OCI-LY1 (cell line): ENCODE results near the gene AMBRA1.

Source experiments
- H2AFZ ChIP-seq: fragments of 200-600 bp; sonication (generic), shearing (Covaris generic); 2 replicates; pipeline ENCODE4 v1.6.0; 2014; ENCODE audit warnings: antibody characterized with exemption, mild to moderate bottlenecking, low read length
- H3F3A ChIP-seq: fragments of 200-600 bp; sonication (generic), shearing (Covaris generic); 2 replicates; pipeline ENCODE4 v1.6.0; 2014; ENCODE audit warnings: mild to moderate bottlenecking, antibody characterized with exemption, low read length, moderate library complexity; ENCODE audit not compliant: insufficient read depth
- H3K27ac ChIP-seq: fragments of 200-600 bp; sonication (generic); 2 replicates; pipeline ENCODE4 v1.5.1; 2014; ENCODE audit warnings: low read length, mixed run types, mild to moderate bottlenecking, low read depth; ENCODE audit not compliant: poor library complexity, severe bottlenecking
- H3K27me3 ChIP-seq: fragments of 200-600 bp; sonication (generic); 2 replicates; pipeline ENCODE4 v1.6.0; 2014; ENCODE audit warnings: antibody characterized with exemption, mild to moderate bottlenecking, low read length, moderate library complexity; ENCODE audit not compliant: insufficient read depth
- H3K36me3 ChIP-seq: fragments of 200-600 bp; sonication (generic); 2 replicates; pipeline ENCODE4 v1.6.1; 2014; ENCODE audit warnings: mild to moderate bottlenecking, antibody characterized with exemption, low read length, moderate library complexity, mixed read lengths; ENCODE audit not compliant: insufficient read depth
- H3K4me1 ChIP-seq: fragments of 200-600 bp; sonication (generic); 2 replicates; pipeline ENCODE4 v1.5.1; 2014; ENCODE audit warnings: mild to moderate bottlenecking, low read length, moderate library complexity; ENCODE audit not compliant: insufficient read depth, severe bottlenecking
- H3K4me2 ChIP-seq: fragments of 200-600 bp; sonication (generic), shearing (Covaris generic); 2 replicates; pipeline ENCODE4 v1.6.1; 2014; ENCODE audit warnings: low read length
- H3K4me3 ChIP-seq: fragments of 200-600 bp; sonication (generic); 2 replicates; pipeline ENCODE4 v1.5.1; 2014; ENCODE audit warnings: low read length, low read depth, mild to moderate bottlenecking, mixed read lengths; ENCODE audit not compliant: poor library complexity, severe bottlenecking
- H3K79me2 ChIP-seq: fragments of 200-600 bp; shearing (Covaris generic); 2 replicates; pipeline ENCODE4 v1.6.1; 2016; ENCODE audit warnings: mixed run types, low read length, mixed read lengths; ENCODE audit not compliant: insufficient read depth
- H3K9ac ChIP-seq: fragments of 200-600 bp; sonication (generic), shearing (Covaris generic); 2 replicates; pipeline ENCODE4 v1.6.1; 2014; ENCODE audit warnings: mild to moderate bottlenecking, low read length, mixed read lengths
- H3K9me2 ChIP-seq: fragments of 200-600 bp; sonication (generic), shearing (Covaris generic); 2 replicates; pipeline ENCODE4 v1.6.1; 2014; ENCODE audit warnings: low read depth, mild to moderate bottlenecking, low read length, mixed read lengths
- H3K9me3 ChIP-seq: fragments of 200-600 bp; shearing (Covaris generic); 2 replicates; pipeline ENCODE4 v1.6.1; 2014; ENCODE audit warnings: low read length, mixed read lengths
- H4K20me1 ChIP-seq: fragments of 200-600 bp; sonication (generic), shearing (Covaris generic); 2 replicates; pipeline ENCODE4 v1.6.0; 2016; ENCODE audit warnings: mild to moderate bottlenecking, low read length; ENCODE audit not compliant: insufficient read depth
- EZH2 ChIP-seq: fragments of 200-600 bp; sonication (generic), shearing (Covaris generic); IDR thresholded peaks from 2 replicates; pipeline ENCODE4 v1.8.0; 2017; ENCODE audit warnings: borderline replicate concordance, mixed run types, mild to moderate bottlenecking, antibody characterized with exemption, low read length, moderate library complexity, mixed read lengths
- TF ChIP-seq, protein P1 (sequence below): fragments of 200-600 bp; sonication (generic), shearing (Covaris generic); IDR thresholded peaks from 2 replicates; pipeline ENCODE4 v1.5.1; 2017; ENCODE audit warnings: mild to moderate bottlenecking, antibody characterized with exemption, low read length, moderate library complexity, mixed read lengths

The AMBRA1 gene

DNA sequence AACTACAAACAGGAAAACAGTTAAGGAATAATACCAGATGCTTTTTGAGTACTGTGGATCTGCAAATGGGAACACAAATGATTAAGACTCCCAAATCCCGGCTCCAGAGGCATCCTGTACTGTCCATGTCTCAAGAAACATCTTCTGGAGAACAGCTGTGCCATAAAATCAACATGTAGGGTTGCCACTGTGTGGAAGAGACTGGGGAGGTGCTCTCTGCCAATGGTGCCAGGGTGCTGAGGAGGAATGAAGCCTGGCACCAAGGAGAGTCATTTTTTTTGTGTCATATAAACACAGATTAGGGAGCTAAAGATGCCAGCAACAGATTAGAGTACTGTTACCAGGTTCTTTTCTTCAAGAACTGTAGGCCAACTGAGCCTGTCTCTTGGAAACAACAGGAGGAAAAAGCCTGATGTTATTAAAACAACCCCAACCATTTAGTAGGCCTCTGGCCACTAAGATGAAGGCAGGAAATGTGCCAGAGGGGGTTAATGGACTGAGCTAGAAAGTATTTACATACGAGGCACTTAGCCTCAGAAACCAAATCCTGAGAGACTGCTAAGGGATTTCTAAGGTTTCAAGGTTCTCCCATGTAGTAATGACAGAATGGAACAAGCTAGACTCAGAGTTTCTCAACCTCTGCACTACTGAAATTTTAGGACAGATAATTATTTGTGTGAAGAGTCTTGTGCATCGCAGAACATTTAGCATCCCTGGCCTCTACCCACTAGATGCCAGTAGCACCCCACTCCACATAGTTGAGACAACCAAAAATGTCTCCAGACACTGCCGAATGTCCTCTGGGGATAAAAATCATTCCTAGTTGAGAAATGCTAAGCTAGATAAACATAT is 147.7 kb downstream of the AMBRA1 start:
- TF ChIP-seq EZH2, result no peak
- TF ChIP-seq, protein P1, sequence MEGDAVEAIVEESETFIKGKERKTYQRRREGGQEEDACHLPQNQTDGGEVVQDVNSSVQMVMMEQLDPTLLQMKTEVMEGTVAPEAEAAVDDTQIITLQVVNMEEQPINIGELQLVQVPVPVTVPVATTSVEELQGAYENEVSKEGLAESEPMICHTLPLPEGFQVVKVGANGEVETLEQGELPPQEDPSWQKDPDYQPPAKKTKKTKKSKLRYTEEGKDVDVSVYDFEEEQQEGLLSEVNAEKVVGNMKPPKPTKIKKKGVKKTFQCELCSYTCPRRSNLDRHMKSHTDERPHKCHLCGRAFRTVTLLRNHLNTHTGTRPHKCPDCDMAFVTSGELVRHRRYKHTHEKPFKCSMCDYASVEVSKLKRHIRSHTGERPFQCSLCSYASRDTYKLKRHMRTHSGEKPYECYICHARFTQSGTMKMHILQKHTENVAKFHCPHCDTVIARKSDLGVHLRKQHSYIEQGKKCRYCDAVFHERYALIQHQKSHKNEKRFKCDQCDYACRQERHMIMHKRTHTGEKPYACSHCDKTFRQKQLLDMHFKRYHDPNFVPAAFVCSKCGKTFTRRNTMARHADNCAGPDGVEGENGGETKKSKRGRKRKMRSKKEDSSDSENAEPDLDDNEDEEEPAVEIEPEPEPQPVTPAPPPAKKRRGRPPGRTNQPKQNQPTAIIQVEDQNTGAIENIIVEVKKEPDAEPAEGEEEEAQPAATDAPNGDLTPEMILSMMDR, result no peak
- no peak overlapping the region for H3K9ac ChIP-seq
- H3K9me2 ChIP-seq, result no peaks in the 10 kb centered on the region
- H3K79me2 ChIP-seq, result 0 out of 2 replicates have a peak, but pooled peaks cover 5% of the 10 kb centered on the region
- no peaks in the 10 kb centered on the region for H4K20me1 ChIP-seq
- peaks cover 17% of the 10 kb centered on the region; the same call in 1 of the 2 replicates for H3K36me3 ChIP-seq
- H3K4me3 ChIP-seq, result no peak overlapping the region
- H3K27me3 ChIP-seq, result no peaks in the 10 kb centered on the region
- no peaks in the 10 kb centered on the region for H3K9me3 ChIP-seq
- no peak overlapping the region for H2AFZ ChIP-seq
- H3F3A ChIP-seq, result no peaks in the 10 kb centered on the region
- H3K27ac ChIP-seq, result no peak overlapping the region
- no peak overlapping the region for H3K4me2 ChIP-seq
- H3K4me1 ChIP-seq, result peaks cover 9% of the 10 kb centered on the region

DNA sequence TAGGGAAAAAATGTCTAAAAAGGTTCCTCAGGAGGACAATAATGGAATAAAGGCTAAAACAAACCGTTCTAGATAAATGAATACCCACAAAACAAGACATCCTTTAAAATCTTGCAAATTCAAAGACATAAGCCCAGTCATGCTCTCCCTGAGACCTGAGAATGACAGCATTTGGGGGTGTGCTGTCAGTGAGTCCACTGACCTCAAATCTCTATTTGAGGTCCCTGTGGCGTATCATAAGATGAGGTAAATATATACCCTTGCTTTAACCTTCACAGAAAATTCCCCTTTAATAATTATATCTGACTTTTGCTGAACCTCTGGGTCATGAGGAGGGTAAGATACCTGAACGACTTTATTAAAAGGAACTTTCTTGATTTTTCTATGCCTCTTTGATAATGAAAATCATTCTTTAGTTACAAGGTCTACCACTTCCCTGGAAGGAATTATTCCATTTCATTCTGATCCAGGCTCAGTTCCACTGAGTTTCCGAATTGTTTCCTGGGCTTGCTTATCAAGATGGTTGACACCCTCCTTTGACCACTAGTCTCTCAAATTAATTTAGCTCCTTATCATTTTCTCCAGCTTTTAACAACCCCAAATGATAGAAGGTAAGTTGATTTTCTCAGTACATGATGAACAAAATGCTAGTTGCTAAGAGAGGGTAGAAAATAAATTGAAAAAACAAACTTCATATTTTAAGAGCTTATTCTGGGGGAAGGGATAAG is 148.5 kb downstream of the AMBRA1 start:
- H3K4me3 ChIP-seq, result no peak overlapping the region
- H3F3A ChIP-seq, result no peaks in the 10 kb centered on the region
- H3K36me3 ChIP-seq, result peaks cover 17% of the 10 kb centered on the region; the same call in 1 of the 2 replicates
- H3K27ac ChIP-seq, result no peak overlapping the region
- H3K4me1 ChIP-seq, result peaks cover 9% of the 10 kb centered on the region
- no peaks in the 10 kb centered on the region for H3K9me2 ChIP-seq
- H3K27me3 ChIP-seq, result no peaks in the 10 kb centered on the region
- H3K79me2 ChIP-seq, result 0 out of 2 replicates have a peak, but pooled peaks cover 5% of the 10 kb centered on the region
- no peaks in the 10 kb centered on the region for H4K20me1 ChIP-seq
- H3K9me3 ChIP-seq, result no peaks in the 10 kb centered on the region
- no peak for TF ChIP-seq EZH2
- TF ChIP-seq, protein P1, result no peak
- H3K4me2 ChIP-seq, result no peak overlapping the region
- H2AFZ ChIP-seq, result no peak overlapping the region
- no peak overlapping the region for H3K9ac ChIP-seq

DNA sequence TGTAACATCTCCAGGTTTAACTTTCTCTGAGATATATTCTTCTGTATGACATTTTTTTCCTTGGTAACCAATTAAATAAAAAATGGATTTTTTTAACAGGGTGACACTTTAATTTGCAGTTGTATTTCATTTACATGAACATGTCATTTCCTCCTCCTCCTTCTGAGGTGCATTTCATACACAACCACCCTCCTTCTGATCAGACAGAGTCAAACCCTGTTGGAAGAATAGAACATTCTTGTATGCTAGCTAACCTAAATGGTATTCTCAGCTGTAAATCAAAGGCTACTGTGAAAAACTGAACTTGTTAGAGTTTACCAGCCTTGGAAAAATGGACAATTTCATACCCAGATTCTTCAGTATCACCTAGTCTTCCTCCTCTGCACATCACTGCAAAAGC is 149.5 kb downstream of the AMBRA1 start:
- Histone ChIP-seq H3K36me3 (peaks cover 17% of the 10 kb centered on the region; the same call in 1 of the 2 replicates), H3K9me2 (no peaks in the 10 kb centered on the region), H3K4me3 (no peak overlapping the region), H4K20me1 (no peaks in the 10 kb centered on the region), H3K9ac (no peak overlapping the region), H2AFZ (no peak overlapping the region), H3K4me2 (no peak overlapping the region), H3K79me2 (0 out of 2 replicates have a peak, but pooled peaks cover 5% of the 10 kb centered on the region), H3K27ac (no peak overlapping the region), H3K27me3 (no peaks in the 10 kb centered on the region), H3K9me3 (no peaks in the 10 kb centered on the region), H3K4me1 (peaks cover 9% of the 10 kb centered on the region), H3F3A (no peaks in the 10 kb centered on the region)
- TF ChIP-seq, protein P1, result no peak
- TF ChIP-seq EZH2, result no peak
